Lung (tissue), 16 donors: ENCODE results near the gene ACSM2A. TPM values are rescaled to one million over a fixed set of nuclear protein-coding genes. Genes with fewer than 3 reads are reported as not detected.
A peak's percentile ranks its signal among the peaks of the same experiment; 100 is the strongest.
"Not testable (repeated sequence)": the region's sequence is repeated elsewhere in the genome, so short reads cannot be mapped to it uniquely, and the experiment has no call there.

ENCODE experiments used
- ATAC-seq: fragments of 200-7000 bp; cut with Tn5 transposase; one replicate; pipeline ENCODE4 v1.9.1; 2020; ENCODE audit warnings: moderate number of reproducible peaks; ENCODE audit not compliant: insufficient read depth, low FRiP score
- DNase-seq, 3 donors: peaks; one replicate each; pipeline ENCODE4 v3.0.0-alpha.2; 2013 to 2017
- H3K27ac ChIP-seq, 2 donors: one replicate each; pipeline ENCODE4 v1.5.1; 2013; ENCODE audit warnings: mild to moderate bottlenecking in 2 of 2, moderate library complexity in 2 of 2, control low read depth in 1 of 2, inconsistent platforms in 1 of 2, low read depth in 1 of 2, low read length in 1 of 2
- H3K27me3 ChIP-seq, 3 donors: one replicate each; pipeline ENCODE4 v1.5.1; 2013; ENCODE audit warnings: low read length in 2 of 3; ENCODE audit not compliant: control insufficient read depth in 3 of 3, insufficient read depth in 3 of 3
- H3K36me3 ChIP-seq, 4 donors: one replicate each; pipeline ENCODE4 v1.5.1; 2013; ENCODE audit warnings: low read length in 4 of 4, mild to moderate bottlenecking in 1 of 4, moderate library complexity in 1 of 4; ENCODE audit not compliant: control insufficient read depth in 4 of 4, insufficient read depth in 4 of 4
- H3K4me1 ChIP-seq, 5 donors: one replicate each; pipeline ENCODE4 v1.5.1; 2013; ENCODE audit warnings: low read length in 5 of 5, mild to moderate bottlenecking in 2 of 5, moderate library complexity in 1 of 5; ENCODE audit not compliant: control insufficient read depth in 5 of 5, insufficient read depth in 5 of 5
- H3K4me3 ChIP-seq: one replicate; pipeline ENCODE4 v1.5.1; 2013; ENCODE audit warnings: mild to moderate bottlenecking, control low read depth, moderate library complexity
- H3K9ac ChIP-seq, 2 donors: one replicate each; pipeline ENCODE4 v1.5.1; 2013; ENCODE audit warnings: low read length in 2 of 2, control low read depth in 1 of 2; ENCODE audit not compliant: insufficient read depth in 1 of 2
- H3K9me3 ChIP-seq, 4 donors: one replicate each; pipeline ENCODE4 v1.5.1; 2013; ENCODE audit warnings: low read length in 3 of 4, mild to moderate bottlenecking in 1 of 4, moderate library complexity in 1 of 4; ENCODE audit not compliant: control insufficient read depth in 4 of 4, insufficient read depth in 3 of 4
- CTCF ChIP-seq: IDR thresholded peaks from 2 replicates; pipeline ENCODE4 v1.5.1; 2012; ENCODE audit warnings: mild to moderate bottlenecking; ENCODE audit errors: control extremely low read depth, extremely low read depth
- WGBS, 2 donors: extraction: QIAGEN DNeasy Blood & Tissue Kit; methylation state at CpG; one replicate each; pipeline ENCODE4 v1.1.7; 2013; 5-methylcytosine and 5-hydroxymethylcytosine counted together
- long read RNA-seq, 5 donors: transcript quantifications; one replicate each; lab custom pipeline, GENCODE V29; 2026
- polyA plus RNA-seq, 2 donors: library from polyadenylated mRNA; stranded (reverse); fragments of 200-250 nt; gene quantifications; one replicate each; pipeline ENCODE4 v1.2.1, GENCODE V29; 2013
- total RNA-seq, 2 donors: library from RNA; depleted of rRNA in 1 of 2; stranded (reverse); fragments of >200 nt in 1 of 2; gene quantifications; one replicate each; pipeline ENCODE4 v1.2.1, GENCODE V29; 2014 to 2021
- donor health status: control.
- donor health status: control.
- donor health status: Bipolar disorder and iron deficiency.
- donor health status: healthy.
- donor health status: DM: yes; HTN: yes; CAD: no.

The ACSM2A gene
- total RNA-seq (not detected), polyA plus RNA-seq (under 1 TPM in 1 of 2 donors, not detected in 1; 0.05 TPM)
- long read RNA-seq, donor 1: 0 reads
- long read RNA-seq, donor 2: 0 reads
- long read RNA-seq, donor 3: 0 reads
- long read RNA-seq, donor 4: 0 reads
- long read RNA-seq, donor 5: 0 reads

- not testable (repeated sequence) for H3K27me3 ChIP-seq, DNase-seq, ATAC-seq, H3K4me3 ChIP-seq, H3K27ac ChIP-seq, H3K9ac ChIP-seq, H3K9me3 ChIP-seq, H3K36me3 ChIP-seq, H3K4me1 ChIP-seq
- 50 to 56% methylated on average over 1 of the region's 1 CpG for WGBS, 2 donors
Measured at GRCh38 chr16:20451364-20451763, at the start of gene ACSM2A. ACSM2A (plus strand) TSS chr16:20451521; CDS start chr16:20460115, 8,594 bp downstream.

- DNase-seq (no peak), ATAC-seq (no peak)
- Histone ChIP-seq H3K36me3 (no peaks in the 10 kb centered on the region), H3K9ac (no peak overlapping the region), H3K4me1 (no peaks in the 10 kb centered on the region), H3K9me3 (no peaks in the 10 kb centered on the region), H3K27ac (no peak overlapping the region), H3K4me3 (no peak overlapping the region), H3K27me3 (no peaks in the 10 kb centered on the region)
- TF ChIP-seq CTCF: no peak
- WGBS, 2 donors: 94 to 95% methylated on average over 2 of the region's 2 CpGs
Measured at GRCh38 chr16:20402651-20403050, 48.7 kb upstream of the ACSM2A start.

GRCh38 chr16:20404637-20405036 is 46.7 kb upstream of the ACSM2A start, which contains the start of gene PDILT:
PDILT (minus strand) TSS chr16:20404737; CDS start chr16:20399300, 5,437 bp downstream.
- no peak for ATAC-seq
- H3K9me3 ChIP-seq: no peaks in the 10 kb centered on the region
- no peak for DNase-seq
- H3K4me3 ChIP-seq: no peak within 1 kb of the TSS
- H3K27me3 ChIP-seq: no peaks in the 10 kb centered on the region
- H3K4me1 ChIP-seq: no peaks in the 10 kb centered on the region
- no peak within 1 kb of the TSS for H3K27ac ChIP-seq
- 92 to 97% methylated on average over 2 of the region's 2 CpGs for WGBS, 2 donors
- H3K36me3 ChIP-seq: no peaks in the 10 kb centered on the region
- TF ChIP-seq CTCF: no peak
- no peak within 1 kb of the TSS for H3K9ac ChIP-seq

GRCh38 chr16:20409398-20410120 is 41.8 kb upstream of the ACSM2A start, which contains the start of gene ACSM5:
ACSM5 (plus strand) TSS chr16:20409534; CDS start chr16:20411485, 1,951 bp downstream.
- no peak within 1 kb of the TSS for H3K27ac ChIP-seq
- no peak for ATAC-seq
- DNase-seq: peak; percentile 10 to 30 (median 13)
- H3K36me3 ChIP-seq: no peaks in the 10 kb centered on the region
- no peak for TF ChIP-seq CTCF
- no peak within 1 kb of the TSS for H3K9ac ChIP-seq
- no peaks in the 10 kb centered on the region for H3K27me3 ChIP-seq
- 74 to 84% methylated on average over 6 of the region's 6 CpGs for WGBS, 2 donors
- no peak within 1 kb of the TSS for H3K4me3 ChIP-seq
- peaks cover 0 to 2% (median 0%) of the 10 kb centered on the region in 5 donors for H3K4me1 ChIP-seq
- H3K9me3 ChIP-seq: no peaks in the 10 kb centered on the region
